Measurements from ENCODE around the gene LIX1. TPM values are rescaled to one million over a fixed set of nuclear protein-coding genes. Genes with fewer than 3 reads are reported as not detected.

Gene LIX1
- total RNA-seq, 1 experiment from 2014 or later = not detected

DNA sequence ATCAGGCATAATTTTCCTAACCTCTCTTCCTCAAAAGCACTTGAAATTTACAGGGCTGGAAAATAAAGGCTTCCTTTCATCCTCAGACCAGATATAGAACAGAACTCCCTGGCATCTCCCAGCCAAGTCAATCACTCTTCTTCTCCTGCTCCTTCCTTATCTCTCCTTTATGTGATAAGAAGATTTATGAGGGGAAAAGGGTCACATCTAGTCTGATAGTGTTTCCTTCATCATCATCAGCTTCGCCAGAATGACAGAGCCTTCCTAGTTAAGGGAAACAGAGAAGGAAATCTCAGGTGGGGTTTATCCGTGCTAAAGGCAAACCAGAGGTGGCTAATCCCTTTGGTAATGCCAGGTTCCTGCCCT, 36.2 kb downstream of the LIX1 start:
- CTCF ChIA-PET = no interaction called here
- Histone ChIP-seq H3F3A (ENCODE audit: low read length, unreplicated experiment) (no peaks in the 10 kb centered on the region), H2AFZ (ENCODE audit: low read length) (no peak overlapping the region), H4K20me1 (ENCODE audit: low read length) (no peaks in the 10 kb centered on the region), H3K79me2 (ENCODE audit: low read length) (no peaks in the 10 kb centered on the region), H3K9ac (ENCODE audit: low read length) (no peak overlapping the region), H3K4me3 (ENCODE audit: low read length) (no peak overlapping the region), H3K36me3 (ENCODE audit: low read depth, low read length) (no peaks in the 10 kb centered on the region), H3K27ac (ENCODE audit: low read length) (no peak overlapping the region), H3K4me1 (ENCODE audit: insufficient read depth, low read length) (no peaks in the 10 kb centered on the region), H3K27me3 (ENCODE audit: low read length) (peaks cover 25% of the 10 kb centered on the region), H3K9me3 (ENCODE audit: low read length) (no peaks in the 10 kb centered on the region), H3K4me2 (ENCODE audit: low read length) (no peak overlapping the region), H3K9me2 (replicated peaks; ENCODE audit: low read length) (no peaks in the 10 kb centered on the region)
- POLR2A ChIA-PET (ENCODE audit: unreplicated experiment) = no interaction called here
- TF ChIP-seq EZH2phosphoT487 (IDR thresholded peaks at IDR 0.05; ENCODE audit: borderline replicate concordance, low read length) = no peak
- TF ChIP-seq, protein P1, sequence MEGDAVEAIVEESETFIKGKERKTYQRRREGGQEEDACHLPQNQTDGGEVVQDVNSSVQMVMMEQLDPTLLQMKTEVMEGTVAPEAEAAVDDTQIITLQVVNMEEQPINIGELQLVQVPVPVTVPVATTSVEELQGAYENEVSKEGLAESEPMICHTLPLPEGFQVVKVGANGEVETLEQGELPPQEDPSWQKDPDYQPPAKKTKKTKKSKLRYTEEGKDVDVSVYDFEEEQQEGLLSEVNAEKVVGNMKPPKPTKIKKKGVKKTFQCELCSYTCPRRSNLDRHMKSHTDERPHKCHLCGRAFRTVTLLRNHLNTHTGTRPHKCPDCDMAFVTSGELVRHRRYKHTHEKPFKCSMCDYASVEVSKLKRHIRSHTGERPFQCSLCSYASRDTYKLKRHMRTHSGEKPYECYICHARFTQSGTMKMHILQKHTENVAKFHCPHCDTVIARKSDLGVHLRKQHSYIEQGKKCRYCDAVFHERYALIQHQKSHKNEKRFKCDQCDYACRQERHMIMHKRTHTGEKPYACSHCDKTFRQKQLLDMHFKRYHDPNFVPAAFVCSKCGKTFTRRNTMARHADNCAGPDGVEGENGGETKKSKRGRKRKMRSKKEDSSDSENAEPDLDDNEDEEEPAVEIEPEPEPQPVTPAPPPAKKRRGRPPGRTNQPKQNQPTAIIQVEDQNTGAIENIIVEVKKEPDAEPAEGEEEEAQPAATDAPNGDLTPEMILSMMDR (conservative IDR thresholded peaks at IDR 0.05; ENCODE audit: low read depth, low read length) = no peak
- no peak for TF ChIP-seq EZH2 (IDR thresholded peaks at IDR 0.05; ENCODE audit: low read length, unreplicated experiment)
- BruUV-seq (replicated peaks) = no TSS peak
- no peak for ATAC-seq
- intact Hi-C loops (cut with micrococcal nuclease) = no loop called here
- no peak for DNase-seq

DNA sequence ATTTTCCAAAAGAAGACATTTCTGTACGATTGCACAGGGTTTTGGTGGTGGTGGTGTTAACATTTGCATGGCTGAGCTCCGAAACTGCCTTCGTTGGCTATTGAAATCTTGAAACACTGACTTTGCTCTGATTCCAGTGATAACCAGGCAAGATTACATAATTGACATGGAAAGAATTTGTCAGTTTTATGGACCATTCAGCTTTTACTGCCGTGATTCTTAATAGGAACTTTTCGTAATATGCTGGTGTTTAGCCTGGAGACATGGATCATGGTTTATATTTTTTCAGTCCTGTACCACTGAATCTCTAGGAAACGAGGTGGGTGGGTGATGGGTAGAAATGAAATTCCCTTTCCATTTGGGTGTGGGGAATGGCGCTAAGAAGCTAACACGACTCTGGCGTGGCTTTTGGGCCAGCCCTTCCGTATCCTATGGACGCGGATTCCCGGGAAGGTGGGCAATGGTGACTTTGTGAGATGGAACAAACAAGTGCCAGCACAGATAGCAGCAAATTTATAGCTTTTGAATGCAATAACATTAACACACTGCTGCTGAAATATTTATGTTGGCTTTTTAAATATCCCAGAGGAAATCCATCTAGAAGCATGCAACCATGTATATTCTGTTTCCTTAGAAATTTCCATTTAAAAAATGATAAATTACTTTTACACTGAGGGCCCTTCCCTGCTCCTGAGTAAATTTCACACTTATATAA, 36.8 kb downstream of the LIX1 start:
- no peaks in the 10 kb centered on the region for H3F3A ChIP-seq (ENCODE audit: low read length, unreplicated experiment)
- H3K79me2 ChIP-seq (ENCODE audit: low read length) = no peaks in the 10 kb centered on the region
- no peaks in the 10 kb centered on the region for H4K20me1 ChIP-seq (ENCODE audit: low read length)
- H3K9me2 ChIP-seq (replicated peaks; ENCODE audit: low read length) = no peaks in the 10 kb centered on the region
- POLR2A ChIA-PET (ENCODE audit: unreplicated experiment) = no interaction called here
- CTCF ChIA-PET = no interaction called here
- H3K4me3 ChIP-seq (ENCODE audit: low read length) = no peak overlapping the region
- no peak for DNase-seq
- H3K9ac ChIP-seq (ENCODE audit: low read length) = no peak overlapping the region
- H3K27me3 ChIP-seq (ENCODE audit: low read length) = peaks cover 25% of the 10 kb centered on the region
- H2AFZ ChIP-seq (ENCODE audit: low read length) = no peak overlapping the region
- H3K27ac ChIP-seq (ENCODE audit: low read length) = no peak overlapping the region
- no peaks in the 10 kb centered on the region for H3K36me3 ChIP-seq (ENCODE audit: low read depth, low read length)
- no peaks in the 10 kb centered on the region for H3K9me3 ChIP-seq (ENCODE audit: low read length)
- intact Hi-C loops (cut with micrococcal nuclease) = no loop called here
- no peak for ATAC-seq
- H3K4me1 ChIP-seq (ENCODE audit: insufficient read depth, low read length) = no peaks in the 10 kb centered on the region
- no peak for TF ChIP-seq EZH2 (IDR thresholded peaks at IDR 0.05; ENCODE audit: low read length, unreplicated experiment)
- TF ChIP-seq, protein P1 (conservative IDR thresholded peaks at IDR 0.05; ENCODE audit: low read depth, low read length) = no peak
- no peak for TF ChIP-seq EZH2phosphoT487 (IDR thresholded peaks at IDR 0.05; ENCODE audit: borderline replicate concordance, low read length)
- BruUV-seq (replicated peaks) = no TSS peak
- no peak overlapping the region for H3K4me2 ChIP-seq (ENCODE audit: low read length)

GRCh38 chr5:97102010-97102470, 40.4 kb downstream of the LIX1 start:
- Histone ChIP-seq H3K9ac (ENCODE audit: low read length) (no peak overlapping the region), H3F3A (ENCODE audit: low read length, unreplicated experiment) (no peaks in the 10 kb centered on the region), H2AFZ (ENCODE audit: low read length) (no peak overlapping the region), H4K20me1 (ENCODE audit: low read length) (no peaks in the 10 kb centered on the region), H3K27ac (ENCODE audit: low read length) (no peak overlapping the region), H3K27me3 (ENCODE audit: low read length) (peaks cover 21% of the 10 kb centered on the region), H3K4me2 (ENCODE audit: low read length) (no peak overlapping the region), H3K36me3 (ENCODE audit: low read depth, low read length) (no peaks in the 10 kb centered on the region), H3K4me3 (ENCODE audit: low read length) (no peak overlapping the region), H3K9me3 (ENCODE audit: low read length) (no peaks in the 10 kb centered on the region), H3K4me1 (ENCODE audit: insufficient read depth, low read length) (no peaks in the 10 kb centered on the region), H3K9me2 (replicated peaks; ENCODE audit: low read length) (no peaks in the 10 kb centered on the region), H3K79me2 (ENCODE audit: low read length) (no peaks in the 10 kb centered on the region)
- BruUV-seq (replicated peaks) = no TSS peak
- DNase-seq = no peak
- TF ChIP-seq, protein P1 (conservative IDR thresholded peaks at IDR 0.05; ENCODE audit: low read depth, low read length) = no peak
- TF ChIP-seq EZH2 (IDR thresholded peaks at IDR 0.05; ENCODE audit: low read length, unreplicated experiment) (no peak), EZH2phosphoT487 (IDR thresholded peaks at IDR 0.05; ENCODE audit: borderline replicate concordance, low read length) (no peak)
- ChIA-PET CTCF (no interaction called here), POLR2A (ENCODE audit: unreplicated experiment) (no interaction called here)
- intact Hi-C loops (cut with micrococcal nuclease) = no loop called here
- ATAC-seq = no peak
